Thoracic aorta (tissue), 2 donors: Measurements from ENCODE around the gene ATAD1. TPM values are rescaled to one million over a fixed set of nuclear protein-coding genes. Genes with fewer than 3 reads are reported as not detected.
"Not testable (repeated sequence)": the region's sequence is repeated elsewhere in the genome, so short reads cannot be mapped to it uniquely, and the experiment has no call there.

Experiments used
- ATAC-seq: fragments of 150-250 bp; one replicate; pipeline ENCODE4 v1.8.0; 2017; ENCODE audit warnings: low read depth; ENCODE audit not compliant: insufficient number of reproducible peaks, low FRiP score
- DNase-seq: peaks from one replicate; pipeline ENCODE4 v3.0.0-alpha.2; 2020; ENCODE audit warnings: low spot score
- H3K27ac ChIP-seq, 2 donors: fragments of 200-600 bp; sonication (generic); 1 replicate in 1 of 2; 2 replicates in 1 of 2; pipeline ENCODE4 v1.5.1; 2016; ENCODE audit warnings: mild to moderate bottlenecking in 2 of 2, moderate library complexity in 2 of 2
- H3K27me3 ChIP-seq: fragments of 200-600 bp; sonication (generic); replicated peaks from 2 replicates; pipeline ENCODE4 v1.6.0; 2016; ENCODE audit warnings: mild to moderate bottlenecking; ENCODE audit not compliant: insufficient read depth
- H3K36me3 ChIP-seq: fragments of 200-600 bp; sonication (generic); one replicate; pipeline ENCODE4 v1.5.1; 2016
- H3K4me1 ChIP-seq, 2 donors: fragments of 200-600 bp; sonication (generic); 1 replicate in 1 of 2; 2 replicates in 1 of 2; pipeline versions ENCODE4 v1.5.1 to v1.6.0; 2016; ENCODE audit warnings: low read depth in 2 of 2, mild to moderate bottlenecking in 1 of 2; ENCODE audit not compliant: control insufficient read depth in 1 of 2
- H3K4me3 ChIP-seq: fragments of 200-600 bp; sonication (generic); 2 replicates; pipeline ENCODE4 v1.5.1; 2016; ENCODE audit warnings: mild to moderate bottlenecking
- H3K9me3 ChIP-seq: fragments of 200-600 bp; sonication (generic); 2 replicates; pipeline ENCODE4 v1.5.1; 2016
- CTCF ChIP-seq: fragments of 200-600 bp; sonication (generic); IDR thresholded peaks from one replicate; pipeline ENCODE4 v1.5.1; 2019; ENCODE audit warnings: antibody characterized with exemption
- total RNA-seq, 2 donors: library from RNA; depleted of rRNA; stranded (reverse); fragments of >200 nt; gene quantifications; one replicate each; pipeline versions ENCODE4 v1.1.0 to v1.2.3, GENCODE V29; 2016

The ATAD1 gene
- total RNA-seq, 2 donors from 2014 or later: 25.3 to 29.1 TPM

DNA sequence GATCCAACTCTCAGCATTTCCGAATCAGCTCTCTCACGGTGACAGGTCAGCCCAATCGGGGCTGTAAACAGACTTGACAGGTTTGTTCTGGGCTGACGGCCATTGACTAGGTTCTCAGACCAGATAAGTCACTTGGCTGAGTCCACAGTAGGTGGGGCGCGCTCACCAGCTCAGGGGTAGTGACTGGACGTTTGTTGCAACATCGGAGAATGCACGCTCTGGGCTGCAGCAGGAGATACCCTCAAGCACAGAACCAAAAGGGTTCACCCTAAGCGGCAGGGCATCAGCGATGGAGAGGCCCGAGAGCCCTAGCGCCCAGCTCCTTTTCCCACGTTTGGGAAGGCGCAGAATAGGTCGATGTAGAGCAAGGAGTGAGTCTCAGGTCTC lies 43.5 kb upstream of the ATAD1 start:
- H3K27me3 ChIP-seq: no peaks in the 10 kb centered on the region
- H3K9me3 ChIP-seq: no peaks in the 10 kb centered on the region
- DNase-seq (peak; percentile 65), ATAC-seq (no peak)
- TF ChIP-seq CTCF: no peak
- no peaks in the 10 kb centered on the region for H3K36me3 ChIP-seq
- peak overlapping the region; percentile 97 to 99 for H3K27ac ChIP-seq
- peak overlapping the region; percentile 94 for H3K4me3 ChIP-seq
- peaks cover 0 to 17% of the 10 kb centered on the region in 2 donors for H3K4me1 ChIP-seq

DNA sequence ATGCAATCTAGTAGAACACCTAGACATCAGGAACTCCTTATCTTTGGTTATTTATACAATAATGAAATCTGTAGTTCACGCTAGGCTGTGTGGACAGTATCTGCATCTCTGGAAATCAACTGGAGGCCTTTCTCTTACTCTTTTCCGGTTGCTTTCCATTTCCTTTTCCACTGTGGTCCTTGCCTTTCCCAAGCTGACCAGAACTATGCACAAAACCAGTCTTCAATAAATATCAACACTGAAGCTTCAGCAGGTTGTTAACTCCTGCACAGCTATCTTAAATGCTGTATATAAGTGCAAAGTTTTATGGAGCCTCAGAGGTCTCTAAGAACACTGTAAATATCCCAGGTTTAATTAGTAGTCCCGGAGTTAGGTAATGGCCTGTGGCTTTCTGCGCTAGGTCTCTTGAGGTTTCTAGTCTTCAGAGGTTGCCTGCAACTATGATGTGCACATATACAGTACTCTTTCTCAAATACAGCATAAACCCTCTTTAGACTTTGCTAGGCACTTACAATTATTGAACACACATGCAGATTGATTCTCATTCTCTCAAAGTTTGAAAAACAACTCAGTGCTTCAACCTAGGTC lies 42.9 kb upstream of the ATAD1 start:
- peak overlapping the region; percentile 97 to 99 for H3K27ac ChIP-seq
- TF ChIP-seq CTCF: no peak
- no peaks in the 10 kb centered on the region for H3K27me3 ChIP-seq
- ATAC-seq (no peak), DNase-seq (no peak)
- H3K4me3 ChIP-seq: peak overlapping the region; percentile 94
- no peaks in the 10 kb centered on the region for H3K9me3 ChIP-seq
- no peaks in the 10 kb centered on the region for H3K36me3 ChIP-seq
- peaks cover 0 to 17% of the 10 kb centered on the region in 2 donors for H3K4me1 ChIP-seq

- no peaks in the 10 kb centered on the region for H3K9me3 ChIP-seq
- no peak overlapping the region for H3K4me3 ChIP-seq
- ATAC-seq: no peak
- peaks cover 0 to 17% of the 10 kb centered on the region in 2 donors for H3K4me1 ChIP-seq
- DNase-seq: no peak
- H3K27me3 ChIP-seq: no peaks in the 10 kb centered on the region
- H3K27ac ChIP-seq: peak overlapping the region; percentile 97 to 99
- peak; percentile 52 for TF ChIP-seq CTCF
- H3K36me3 ChIP-seq: no peaks in the 10 kb centered on the region
Measured at GRCh38 chr10:87860156-87860795, 42.2 kb upstream of the ATAD1 start.

DNA sequence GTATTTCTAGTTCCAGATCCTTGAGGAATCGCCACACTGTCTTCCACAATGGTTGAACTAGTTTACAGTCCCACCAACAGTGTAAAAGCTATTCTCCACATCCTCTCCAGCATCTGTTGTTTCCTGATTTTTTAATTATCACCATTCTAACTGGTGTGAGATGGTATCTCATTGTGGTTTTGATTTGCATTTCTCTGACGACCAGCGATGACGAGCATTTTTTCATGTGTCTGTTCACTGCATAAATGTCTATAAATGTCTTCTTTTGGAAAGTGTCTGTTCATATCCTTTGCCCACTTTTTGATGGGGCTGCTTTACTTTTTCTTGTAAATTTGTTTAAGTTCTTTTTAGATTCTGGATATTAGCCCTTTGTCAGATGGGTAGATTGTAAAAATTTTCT lies 37.6 kb upstream of the ATAD1 start:
- not testable (repeated sequence) for H3K36me3 ChIP-seq, DNase-seq, H3K27ac ChIP-seq, ATAC-seq, H3K4me1 ChIP-seq, H3K4me3 ChIP-seq, H3K9me3 ChIP-seq, H3K27me3 ChIP-seq

GRCh38 chr10:87855247-87855646 lies 37.2 kb upstream of the ATAD1 start:
- H3K4me1 ChIP-seq, DNase-seq, H3K9me3 ChIP-seq, H3K27ac ChIP-seq, H3K36me3 ChIP-seq, H3K27me3 ChIP-seq, ATAC-seq, H3K4me3 ChIP-seq: not testable (repeated sequence)

DNA sequence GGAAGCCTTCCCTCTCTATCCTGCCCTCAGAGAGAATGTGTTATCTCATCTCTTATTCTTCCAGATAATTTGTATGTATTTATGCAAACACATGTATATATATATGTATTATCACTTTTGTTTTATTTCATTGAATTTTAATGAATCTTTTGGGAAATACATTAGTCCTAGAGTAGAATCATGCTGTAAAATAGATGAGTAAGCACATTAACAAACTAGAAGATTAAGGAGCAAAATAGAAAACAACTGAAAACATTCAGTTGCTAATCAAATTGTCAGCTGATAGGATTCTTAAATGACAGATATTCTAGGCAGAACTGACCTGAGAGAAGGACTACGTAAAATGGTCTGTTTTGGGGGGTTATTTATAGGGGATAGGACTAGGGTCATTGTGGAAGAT lies 34.1 kb upstream of the ATAD1 start:
- H3K36me3 ChIP-seq: no peaks in the 10 kb centered on the region
- no peaks in the 10 kb centered on the region for H3K9me3 ChIP-seq
- ATAC-seq (no peak), DNase-seq (no peak)
- H3K4me1 ChIP-seq: peaks cover 0 to 2% of the 10 kb centered on the region in 2 donors
- no peak overlapping the region for H3K4me3 ChIP-seq
- no peak overlapping the region for H3K27ac ChIP-seq
- no peaks in the 10 kb centered on the region for H3K27me3 ChIP-seq
- TF ChIP-seq CTCF: no peak
